H54 (cell line): ENCODE results near the gene ZSWIM6.

ENCODE experiments used
- DNase-seq: peaks from one replicate; pipeline ENCODE4 v3.0.0; 2011; ENCODE audit warnings: low spot score, mixed read lengths; ENCODE audit not compliant: insufficient read length
- FAIRE-seq: peaks from 3 replicates; lab custom pipeline; 2011; peaks lifted over from hg19 to GRCh38; lab: Jason Lieb, UNC
- POLR2A ChIP-seq: IDR thresholded peaks from 2 replicates; pipeline ENCODE4 v1.6.1; 2011; ENCODE audit warnings: low read depth, mild to moderate bottlenecking, low read length

Gene ZSWIM6

GRCh38 chr5:61559722-61560121 lies 227.7 kb downstream of the ZSWIM6 start:
- TF ChIP-seq POLR2A: no peak
- no peak for DNase-seq
- no peak for FAIRE-seq

GRCh38 chr5:61563401-61563800 lies 231.3 kb downstream of the ZSWIM6 start:
- no peak for DNase-seq
- TF ChIP-seq POLR2A: no peak
- no peak for FAIRE-seq

- DNase-seq: no peak
- TF ChIP-seq POLR2A: no peak
- FAIRE-seq: no peak
These were observed 235.3 kb downstream of the ZSWIM6 start for GRCh38 chr5:61567337-61567736.

- no peak for DNase-seq
- FAIRE-seq: no peak
- no peak for TF ChIP-seq POLR2A
These were observed 237.3 kb downstream of the ZSWIM6 start for GRCh38 chr5:61569353-61569752.

- FAIRE-seq (no peak), DNase-seq (no peak)
- no peak for TF ChIP-seq POLR2A
These were observed 238.7 kb downstream of the ZSWIM6 start for GRCh38 chr5:61570767-61571166.

GRCh38 chr5:61572959-61573358 lies 240.9 kb downstream of the ZSWIM6 start:
- DNase-seq (no peak), FAIRE-seq (no peak)
- TF ChIP-seq POLR2A: no peak

GRCh38 chr5:61575103-61575502 lies 243.0 kb downstream of the ZSWIM6 start:
- TF ChIP-seq POLR2A: no peak
- FAIRE-seq (no peak), DNase-seq (peak; percentile 59)

- DNase-seq (no peak), FAIRE-seq (no peak)
- TF ChIP-seq POLR2A: no peak
These were observed 243.5 kb downstream of the ZSWIM6 start for GRCh38 chr5:61575581-61575980.

GRCh38 chr5:61576556-61576955 lies 244.5 kb downstream of the ZSWIM6 start:
- no peak for DNase-seq
- no peak for TF ChIP-seq POLR2A
- FAIRE-seq: no peak

GRCh38 chr5:61578858-61579503 lies 246.9 kb downstream of the ZSWIM6 start:
- no peak for TF ChIP-seq POLR2A
- DNase-seq (no peak), FAIRE-seq (no peak)

- no peak for FAIRE-seq
- DNase-seq: no peak
- TF ChIP-seq POLR2A: no peak
These were observed 250.3 kb downstream of the ZSWIM6 start for GRCh38 chr5:61582205-61582820.

- no peak for TF ChIP-seq POLR2A
- no peak for FAIRE-seq
- no peak for DNase-seq
These were observed 250.8 kb downstream of the ZSWIM6 start for GRCh38 chr5:61582887-61583286.

GRCh38 chr5:61586096-61587084 lies 254.3 kb downstream of the ZSWIM6 start:
- no peak for FAIRE-seq
- DNase-seq: no peak
- TF ChIP-seq POLR2A: no peak

- FAIRE-seq (no peak), DNase-seq (no peak)
- TF ChIP-seq POLR2A: no peak
These were observed 255.1 kb downstream of the ZSWIM6 start for GRCh38 chr5:61587125-61587524.
